RKO (cell line): Measurements from ENCODE around the gene ZMYM5.
"Not testable (repeated sequence)": the region's sequence is repeated elsewhere in the genome, so short reads cannot be mapped to it uniquely, and the experiment has no call there.

ENCODE experiments used
- DNase-seq: peaks from one replicate; pipeline ENCODE4 v3.0.0-alpha.2; 2016; ENCODE audit warnings: low spot score

Gene ZMYM5

DNA sequence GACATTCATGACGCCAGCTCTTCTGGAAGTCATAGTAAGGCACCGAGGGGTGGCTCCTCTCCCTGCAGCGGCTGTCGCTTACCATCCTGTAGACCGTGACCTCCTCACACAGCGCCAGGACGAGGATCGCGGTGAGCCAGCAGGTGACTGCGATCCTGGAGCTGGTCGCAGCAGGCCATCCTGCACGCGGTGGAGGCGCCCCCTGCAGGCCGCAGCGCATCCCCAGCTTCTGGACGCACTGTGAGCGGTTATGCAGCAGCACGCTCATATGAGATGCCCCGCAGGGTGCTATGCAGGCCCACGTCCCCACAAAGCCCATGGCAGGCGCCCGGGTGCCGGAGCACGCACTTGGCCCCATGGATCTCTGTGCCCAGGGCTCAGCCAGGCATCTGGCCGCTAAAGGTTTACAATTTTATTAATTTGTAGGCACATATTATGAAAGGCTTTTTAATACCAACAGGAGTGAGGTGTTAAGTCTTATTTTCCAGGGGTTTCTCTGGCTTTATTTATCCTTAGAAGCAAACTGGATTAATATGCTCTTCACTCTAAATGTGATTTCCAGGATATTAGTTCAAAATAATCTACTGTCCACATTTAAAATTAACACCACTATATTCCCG lies 45.1 kb downstream of the ZMYM5 start:
- DNase-seq: no peak

DNA sequence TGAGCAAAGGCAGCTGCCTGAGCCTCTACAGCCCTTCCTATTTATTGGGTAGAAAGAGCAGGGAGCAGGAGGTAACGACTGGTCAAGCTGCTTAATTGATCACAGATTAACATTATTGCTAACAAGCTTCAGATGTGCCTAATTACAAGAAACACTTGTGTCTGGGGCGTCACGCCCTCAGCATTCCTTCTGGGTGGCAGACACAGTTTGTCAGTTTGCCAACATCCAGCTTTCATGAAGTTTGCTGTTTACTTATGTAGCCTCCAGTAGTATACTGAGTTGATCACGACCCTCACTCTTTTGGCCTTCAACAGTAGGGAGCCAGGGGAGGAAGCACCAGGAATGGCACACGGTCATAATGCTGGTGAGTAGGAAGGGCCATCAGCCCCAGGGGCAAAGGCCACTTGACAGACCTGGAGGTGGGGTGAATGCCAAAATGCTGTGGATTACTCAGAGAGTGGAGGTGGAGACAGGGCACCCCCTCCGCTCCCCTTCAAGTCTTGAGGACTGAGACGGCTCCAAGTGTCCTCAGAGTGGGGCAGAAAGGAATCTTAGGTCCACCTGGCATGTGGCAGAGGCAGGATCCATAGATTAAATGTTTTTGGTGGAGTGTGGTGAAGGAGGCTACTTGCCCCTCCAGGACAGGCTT lies 45.8 kb downstream of the ZMYM5 start:
- DNase-seq: no peak

- no peak for DNase-seq
These were observed 46.3 kb downstream of the ZMYM5 start for GRCh38 chr13:19817106-19817505.

DNA sequence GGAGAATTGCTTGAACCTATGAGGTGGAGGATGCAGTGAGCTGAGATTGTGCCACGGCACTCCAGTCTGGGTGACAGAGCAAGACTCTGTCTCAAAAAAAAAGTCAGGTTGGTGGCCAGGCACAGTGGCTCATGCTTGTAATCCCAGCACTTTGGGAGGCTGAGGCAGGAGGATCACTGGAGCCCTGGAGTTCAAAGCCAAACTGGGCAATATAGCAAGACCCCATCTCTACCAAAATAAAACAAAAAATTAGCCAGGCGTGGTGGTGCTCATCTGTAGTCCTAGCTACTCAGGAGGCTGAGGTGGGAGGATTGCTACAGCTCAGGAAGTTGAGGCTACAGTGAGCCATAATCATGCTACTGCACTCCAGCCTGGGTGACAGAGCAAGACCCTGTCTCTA lies 47.6 kb downstream of the ZMYM5 start:
- not testable (repeated sequence) for DNase-seq

- no peak for DNase-seq
These were observed 52.2 kb downstream of the ZMYM5 start for GRCh38 chr13:19810996-19811881.

DNA sequence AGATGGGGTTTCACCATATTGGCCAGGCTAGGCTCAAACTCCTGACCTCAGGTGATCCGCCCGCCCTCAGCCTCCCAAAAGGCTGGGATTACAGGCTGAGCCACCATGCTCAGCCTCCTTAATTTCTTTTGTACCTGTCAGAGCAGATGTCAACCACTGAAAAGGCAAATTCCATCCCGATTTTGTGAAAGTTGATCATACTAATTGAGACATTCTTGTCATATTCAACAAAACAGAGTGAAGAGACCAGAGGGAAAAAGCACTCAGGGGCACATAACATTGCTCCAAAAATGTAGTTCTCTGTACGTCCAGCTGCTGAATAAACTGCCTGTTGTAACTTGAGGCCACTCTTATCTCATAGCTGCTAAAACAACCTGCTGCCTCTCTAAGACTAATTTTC lies 53.3 kb downstream of the ZMYM5 start:
- DNase-seq: no peak

- DNase-seq: no peak
These were observed 57.7 kb downstream of the ZMYM5 start for GRCh38 chr13:19805765-19806164.

- no peak for DNase-seq
These were observed 67.5 kb downstream of the ZMYM5 start for GRCh38 chr13:19795956-19796355.

DNA sequence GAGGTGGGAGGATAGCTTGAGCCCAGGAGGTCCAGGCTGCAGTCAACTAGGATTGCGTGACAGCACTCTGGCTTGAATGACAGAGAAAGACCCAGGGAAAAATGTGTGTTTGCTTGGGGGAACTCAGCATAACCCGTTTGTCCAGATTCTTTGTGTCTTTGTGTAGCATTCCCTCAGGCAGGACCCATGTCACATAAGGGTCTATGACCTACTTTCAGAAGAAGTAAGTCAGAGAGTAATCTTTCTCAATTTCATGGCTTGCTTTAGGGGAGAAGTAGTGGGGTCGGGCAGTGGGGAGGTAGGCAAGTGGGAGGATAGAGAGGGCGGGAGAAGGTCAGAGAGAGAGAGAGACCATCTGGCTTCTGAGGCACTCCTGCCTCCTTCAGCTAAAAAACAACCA lies 68.8 kb downstream of the ZMYM5 start:
- DNase-seq: no peak

- no peak for DNase-seq
These were observed 71.4 kb downstream of the ZMYM5 start for GRCh38 chr13:19791953-19792537.

GRCh38 chr13:19782727-19783682 lies 80.4 kb downstream of the ZMYM5 start, which contains the start of gene PSPC1:
Gene PSPC1 (minus strand): TSS chr13:19782945. CDS start chr13:19782757, 188 bp downstream.
- peak; percentile 96 for DNase-seq

- peak; percentile 29 for DNase-seq
These were observed 81.3 kb downstream of the ZMYM5 start for GRCh38 chr13:19782049-19782726.

GRCh38 chr13:19781526-19781925 lies 81.9 kb downstream of the ZMYM5 start:
- DNase-seq: peak; percentile 14

DNA sequence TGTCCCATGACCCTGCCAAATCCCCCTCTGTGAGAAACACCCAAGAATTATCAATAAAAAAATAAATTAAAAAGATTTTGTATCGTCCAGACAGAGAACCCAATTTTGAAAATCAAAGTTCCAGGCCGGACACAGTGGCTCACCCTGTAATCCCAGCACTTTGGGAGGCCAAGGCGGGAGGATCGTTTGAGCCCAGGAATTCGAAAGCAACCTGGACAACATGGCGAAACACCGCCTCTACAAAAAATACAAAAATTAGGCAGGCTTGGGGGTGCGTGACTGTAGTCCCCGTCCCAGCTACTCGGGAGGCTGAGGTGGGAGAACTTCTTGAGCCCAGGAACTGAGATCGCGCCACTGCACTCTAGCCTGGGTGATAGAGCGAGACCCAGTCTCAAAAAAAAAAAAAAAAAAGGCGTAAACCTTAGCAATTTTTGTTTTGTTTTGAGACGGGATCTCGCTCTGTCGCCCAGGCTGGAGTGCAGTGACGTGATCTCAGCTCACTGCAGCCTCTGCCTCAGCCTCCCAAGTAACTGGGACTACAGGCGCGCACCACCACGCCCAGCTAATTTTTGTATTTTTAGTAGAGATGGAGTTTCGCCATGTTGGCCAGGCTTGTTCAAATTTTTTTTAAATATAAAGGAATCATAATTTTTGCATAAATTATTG lies 82.6 kb downstream of the ZMYM5 start:
- DNase-seq: not testable (repeated sequence)
